ENCODE data around the gene PFDN6. TPM values are rescaled to one million over a fixed set of nuclear protein-coding genes. Genes with fewer than 3 reads are reported as not detected.
A peak's percentile ranks its signal among the peaks of the same experiment; 100 is the strongest.

Gene PFDN6
- total and polyA plus RNA-seq, 2 experiments from 2014 or later = 56.1 to 62.2 TPM

DNA sequence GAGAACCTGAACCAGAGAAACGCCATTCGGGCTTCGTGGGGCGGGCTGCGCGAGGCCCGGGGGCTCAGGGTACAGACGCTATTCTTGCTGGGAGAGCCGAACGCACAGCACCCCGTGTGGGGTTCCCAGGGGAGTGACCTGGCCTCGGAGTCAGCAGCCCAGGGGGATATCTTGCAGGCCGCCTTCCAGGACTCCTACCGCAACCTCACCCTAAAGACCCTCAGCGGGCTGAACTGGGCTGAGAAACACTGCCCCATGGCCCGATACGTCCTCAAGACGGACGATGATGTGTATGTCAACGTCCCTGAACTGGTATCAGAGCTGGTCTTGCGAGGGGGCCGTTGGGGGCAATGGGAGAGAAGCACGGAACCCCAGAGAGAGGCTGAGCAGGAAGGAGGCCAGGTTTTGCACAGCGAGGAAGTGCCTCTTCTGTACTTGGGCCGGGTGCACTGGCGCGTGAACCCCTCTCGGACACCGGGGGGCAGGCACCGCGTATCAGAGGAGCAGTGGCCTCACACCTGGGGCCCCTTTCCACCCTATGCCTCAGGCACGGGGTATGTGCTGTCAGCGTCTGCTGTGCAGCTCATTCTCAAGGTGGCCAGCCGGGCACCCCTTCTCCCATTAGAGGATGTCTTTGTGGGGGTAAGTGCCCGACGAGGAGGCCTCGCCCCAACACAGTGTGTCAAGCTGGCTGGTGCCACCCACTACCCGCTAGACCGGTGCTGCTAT, 11.6 kb upstream of the PFDN6 start:
- TF ChIP-seq, protein P1, sequence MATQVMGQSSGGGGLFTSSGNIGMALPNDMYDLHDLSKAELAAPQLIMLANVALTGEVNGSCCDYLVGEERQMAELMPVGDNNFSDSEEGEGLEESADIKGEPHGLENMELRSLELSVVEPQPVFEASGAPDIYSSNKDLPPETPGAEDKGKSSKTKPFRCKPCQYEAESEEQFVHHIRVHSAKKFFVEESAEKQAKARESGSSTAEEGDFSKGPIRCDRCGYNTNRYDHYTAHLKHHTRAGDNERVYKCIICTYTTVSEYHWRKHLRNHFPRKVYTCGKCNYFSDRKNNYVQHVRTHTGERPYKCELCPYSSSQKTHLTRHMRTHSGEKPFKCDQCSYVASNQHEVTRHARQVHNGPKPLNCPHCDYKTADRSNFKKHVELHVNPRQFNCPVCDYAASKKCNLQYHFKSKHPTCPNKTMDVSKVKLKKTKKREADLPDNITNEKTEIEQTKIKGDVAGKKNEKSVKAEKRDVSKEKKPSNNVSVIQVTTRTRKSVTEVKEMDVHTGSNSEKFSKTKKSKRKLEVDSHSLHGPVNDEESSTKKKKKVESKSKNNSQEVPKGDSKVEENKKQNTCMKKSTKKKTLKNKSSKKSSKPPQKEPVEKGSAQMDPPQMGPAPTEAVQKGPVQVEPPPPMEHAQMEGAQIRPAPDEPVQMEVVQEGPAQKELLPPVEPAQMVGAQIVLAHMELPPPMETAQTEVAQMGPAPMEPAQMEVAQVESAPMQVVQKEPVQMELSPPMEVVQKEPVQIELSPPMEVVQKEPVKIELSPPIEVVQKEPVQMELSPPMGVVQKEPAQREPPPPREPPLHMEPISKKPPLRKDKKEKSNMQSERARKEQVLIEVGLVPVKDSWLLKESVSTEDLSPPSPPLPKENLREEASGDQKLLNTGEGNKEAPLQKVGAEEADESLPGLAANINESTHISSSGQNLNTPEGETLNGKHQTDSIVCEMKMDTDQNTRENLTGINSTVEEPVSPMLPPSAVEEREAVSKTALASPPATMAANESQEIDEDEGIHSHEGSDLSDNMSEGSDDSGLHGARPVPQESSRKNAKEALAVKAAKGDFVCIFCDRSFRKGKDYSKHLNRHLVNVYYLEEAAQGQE (IDR thresholded peaks at IDR 0.05; ENCODE audit: unreplicated experiment) = no peak
- TF ChIP-seq, protein P2, sequence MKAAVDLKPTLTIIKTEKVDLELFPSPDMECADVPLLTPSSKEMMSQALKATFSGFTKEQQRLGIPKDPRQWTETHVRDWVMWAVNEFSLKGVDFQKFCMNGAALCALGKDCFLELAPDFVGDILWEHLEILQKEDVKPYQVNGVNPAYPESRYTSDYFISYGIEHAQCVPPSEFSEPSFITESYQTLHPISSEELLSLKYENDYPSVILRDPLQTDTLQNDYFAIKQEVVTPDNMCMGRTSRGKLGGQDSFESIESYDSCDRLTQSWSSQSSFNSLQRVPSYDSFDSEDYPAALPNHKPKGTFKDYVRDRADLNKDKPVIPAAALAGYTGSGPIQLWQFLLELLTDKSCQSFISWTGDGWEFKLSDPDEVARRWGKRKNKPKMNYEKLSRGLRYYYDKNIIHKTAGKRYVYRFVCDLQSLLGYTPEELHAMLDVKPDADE (IDR thresholded peaks at IDR 0.05) = no peak
- TF ChIP-seq ZNF331 (CRISPR knock-in tag; IDR thresholded peaks at IDR 0.05; ENCODE audit: low read depth) (no peak), POLR2AphosphoS5 (IDR thresholded peaks at IDR 0.05; ENCODE audit: low read depth) (no peak), EZH2 (IDR thresholded peaks at IDR 0.05; ENCODE audit: low read depth, unreplicated experiment) (no peak), CREB1 (CRISPR knock-in tag; IDR thresholded peaks at IDR 0.05; ENCODE audit: low read depth) (no peak), ZNF114 (CRISPR knock-in tag; IDR thresholded peaks at IDR 0.05) (no peak)
- TF ChIP-seq, protein P3, sequence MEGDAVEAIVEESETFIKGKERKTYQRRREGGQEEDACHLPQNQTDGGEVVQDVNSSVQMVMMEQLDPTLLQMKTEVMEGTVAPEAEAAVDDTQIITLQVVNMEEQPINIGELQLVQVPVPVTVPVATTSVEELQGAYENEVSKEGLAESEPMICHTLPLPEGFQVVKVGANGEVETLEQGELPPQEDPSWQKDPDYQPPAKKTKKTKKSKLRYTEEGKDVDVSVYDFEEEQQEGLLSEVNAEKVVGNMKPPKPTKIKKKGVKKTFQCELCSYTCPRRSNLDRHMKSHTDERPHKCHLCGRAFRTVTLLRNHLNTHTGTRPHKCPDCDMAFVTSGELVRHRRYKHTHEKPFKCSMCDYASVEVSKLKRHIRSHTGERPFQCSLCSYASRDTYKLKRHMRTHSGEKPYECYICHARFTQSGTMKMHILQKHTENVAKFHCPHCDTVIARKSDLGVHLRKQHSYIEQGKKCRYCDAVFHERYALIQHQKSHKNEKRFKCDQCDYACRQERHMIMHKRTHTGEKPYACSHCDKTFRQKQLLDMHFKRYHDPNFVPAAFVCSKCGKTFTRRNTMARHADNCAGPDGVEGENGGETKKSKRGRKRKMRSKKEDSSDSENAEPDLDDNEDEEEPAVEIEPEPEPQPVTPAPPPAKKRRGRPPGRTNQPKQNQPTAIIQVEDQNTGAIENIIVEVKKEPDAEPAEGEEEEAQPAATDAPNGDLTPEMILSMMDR (conservative IDR thresholded peaks at IDR 0.05; ENCODE audit: low read depth in 2 of 2) = peak in 1 of 2 experiments; percentile 38; a peak in 2 of 4 replicates
- TF ChIP-seq, protein P4, sequence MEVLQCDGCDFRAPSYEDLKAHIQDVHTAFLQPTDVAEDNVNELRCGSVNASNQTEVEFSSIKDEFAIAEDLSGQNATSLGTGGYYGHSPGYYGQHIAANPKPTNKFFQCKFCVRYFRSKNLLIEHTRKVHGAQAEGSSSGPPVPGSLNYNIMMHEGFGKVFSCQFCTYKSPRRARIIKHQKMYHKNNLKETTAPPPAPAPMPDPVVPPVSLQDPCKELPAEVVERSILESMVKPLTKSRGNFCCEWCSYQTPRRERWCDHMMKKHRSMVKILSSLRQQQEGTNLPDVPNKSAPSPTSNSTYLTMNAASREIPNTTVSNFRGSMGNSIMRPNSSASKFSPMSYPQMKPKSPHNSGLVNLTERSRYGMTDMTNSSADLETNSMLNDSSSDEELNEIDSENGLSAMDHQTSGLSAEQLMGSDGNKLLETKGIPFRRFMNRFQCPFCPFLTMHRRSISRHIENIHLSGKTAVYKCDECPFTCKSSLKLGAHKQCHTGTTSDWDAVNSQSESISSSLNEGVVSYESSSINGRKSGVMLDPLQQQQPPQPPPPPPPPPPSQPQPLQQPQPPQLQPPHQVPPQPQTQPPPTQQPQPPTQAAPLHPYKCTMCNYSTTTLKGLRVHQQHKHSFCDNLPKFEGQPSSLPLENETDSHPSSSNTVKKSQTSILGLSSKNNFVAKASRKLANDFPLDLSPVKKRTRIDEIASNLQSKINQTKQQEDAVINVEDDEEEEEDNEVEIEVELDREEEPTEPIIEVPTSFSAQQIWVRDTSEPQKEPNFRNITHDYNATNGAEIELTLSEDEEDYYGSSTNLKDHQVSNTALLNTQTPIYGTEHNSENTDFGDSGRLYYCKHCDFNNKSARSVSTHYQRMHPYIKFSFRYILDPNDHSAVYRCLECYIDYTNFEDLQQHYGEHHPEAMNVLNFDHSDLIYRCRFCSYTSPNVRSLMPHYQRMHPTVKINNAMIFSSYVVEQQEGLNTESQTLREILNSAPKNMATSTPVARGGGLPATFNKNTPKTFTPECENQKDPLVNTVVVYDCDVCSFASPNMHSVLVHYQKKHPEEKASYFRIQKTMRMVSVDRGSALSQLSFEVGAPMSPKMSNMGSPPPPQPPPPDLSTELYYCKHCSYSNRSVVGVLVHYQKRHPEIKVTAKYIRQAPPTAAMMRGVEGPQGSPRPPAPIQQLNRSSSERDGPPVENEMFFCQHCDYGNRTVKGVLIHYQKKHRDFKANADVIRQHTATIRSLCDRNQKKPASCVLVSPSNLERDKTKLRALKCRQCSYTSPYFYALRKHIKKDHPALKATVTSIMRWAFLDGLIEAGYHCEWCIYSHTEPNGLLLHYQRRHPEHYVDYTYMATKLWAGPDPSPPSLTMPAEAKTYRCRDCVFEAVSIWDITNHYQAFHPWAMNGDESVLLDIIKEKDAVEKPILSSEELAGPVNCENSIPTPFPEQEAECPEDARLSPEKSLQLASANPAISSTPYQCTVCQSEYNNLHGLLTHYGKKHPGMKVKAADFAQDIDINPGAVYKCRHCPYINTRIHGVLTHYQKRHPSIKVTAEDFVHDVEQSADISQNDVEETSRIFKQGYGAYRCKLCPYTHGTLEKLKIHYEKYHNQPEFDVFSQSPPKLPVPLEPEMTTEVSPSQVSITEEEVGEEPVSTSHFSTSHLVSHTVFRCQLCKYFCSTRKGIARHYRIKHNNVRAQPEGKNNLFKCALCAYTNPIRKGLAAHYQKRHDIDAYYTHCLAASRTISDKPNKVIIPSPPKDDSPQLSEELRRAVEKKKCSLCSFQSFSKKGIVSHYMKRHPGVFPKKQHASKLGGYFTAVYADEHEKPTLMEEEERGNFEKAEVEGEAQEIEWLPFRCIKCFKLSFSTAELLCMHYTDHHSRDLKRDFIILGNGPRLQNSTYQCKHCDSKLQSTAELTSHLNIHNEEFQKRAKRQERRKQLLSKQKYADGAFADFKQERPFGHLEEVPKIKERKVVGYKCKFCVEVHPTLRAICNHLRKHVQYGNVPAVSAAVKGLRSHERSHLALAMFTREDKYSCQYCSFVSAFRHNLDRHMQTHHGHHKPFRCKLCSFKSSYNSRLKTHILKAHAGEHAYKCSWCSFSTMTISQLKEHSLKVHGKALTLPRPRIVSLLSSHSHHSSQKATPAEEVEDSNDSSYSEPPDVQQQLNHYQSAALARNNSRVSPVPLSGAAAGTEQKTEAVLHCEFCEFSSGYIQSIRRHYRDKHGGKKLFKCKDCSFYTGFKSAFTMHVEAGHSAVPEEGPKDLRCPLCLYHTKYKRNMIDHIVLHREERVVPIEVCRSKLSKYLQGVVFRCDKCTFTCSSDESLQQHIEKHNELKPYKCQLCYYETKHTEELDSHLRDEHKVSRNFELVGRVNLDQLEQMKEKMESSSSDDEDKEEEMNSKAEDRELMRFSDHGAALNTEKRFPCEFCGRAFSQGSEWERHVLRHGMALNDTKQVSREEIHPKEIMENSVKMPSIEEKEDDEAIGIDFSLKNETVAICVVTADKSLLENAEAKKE (CRISPR knock-in tag; IDR thresholded peaks at IDR 0.05) = no peak
- Mint-ChIP-seq H3K9me3 (no peaks in the 10 kb centered on the region), H3K4me3 (peak overlapping the region; percentile 82), H3K36me3 (ENCODE audit: low read depth) (peaks cover 83% of the 10 kb centered on the region), H3K27me3 (ENCODE audit: insufficient read depth, low read depth, poor library complexity) (peaks cover 23% of the 10 kb centered on the region), H3K27ac (peak overlapping the region; percentile 96), H3K4me1 (peaks cover 40% of the 10 kb centered on the region)
- peaks cover 37% of the 10 kb centered on the region for H3K36me3 ChIP-seq (ENCODE audit: insufficient read depth)
- no peak overlapping the region for H2AFZ ChIP-seq
- peaks cover 38% of the 10 kb centered on the region for H4K20me1 ChIP-seq (replicated peaks; ENCODE audit: insufficient read depth)
- H3K4me2 ChIP-seq = peak overlapping the region; percentile 100
- H3K4me1 ChIP-seq (ENCODE audit: insufficient read depth) = peaks cover 47% of the 10 kb centered on the region
- H3K9me2 ChIP-seq (ENCODE audit: insufficient read depth) = no peaks in the 10 kb centered on the region
- H3K27ac ChIP-seq (ENCODE audit: low read depth) = peak overlapping the region; percentile 96
- H3K27me3 ChIP-seq (ENCODE audit: insufficient read depth) = no peaks in the 10 kb centered on the region
- H3F3A ChIP-seq (replicated peaks; ENCODE audit: low read depth) = peaks cover 65% of the 10 kb centered on the region
- H3K79me2 ChIP-seq (replicated peaks; ENCODE audit: insufficient read depth) = peaks cover 31% of the 10 kb centered on the region
- H3K4me3 ChIP-seq = peak overlapping the region; percentile 99
- peak; percentile 11 for ATAC-seq
- peak; percentile 46 for DNase-seq (ENCODE audit: low spot score)
